Mesenteric fat pad (tissue), 1 donor: ENCODE results near the gene C5orf15. TPM values are rescaled to one million over a fixed set of nuclear protein-coding genes. Genes with fewer than 3 reads are reported as not detected.
"Not testable (repeated sequence)": the region's sequence is repeated elsewhere in the genome, so short reads cannot be mapped to it uniquely, and the experiment has no call there.

ENCODE experiments used
- DNase-seq: peaks from one replicate; pipeline ENCODE4 v3.0.0-alpha.2; 2020; ENCODE audit warnings: low spot score
- total RNA-seq: library from RNA; stranded (reverse); fragmentation: NEBNext Ultra II Directional; extraction: Animal tissue kit (Norgen Biotek cat#: 25700); gene quantifications from one replicate; pipeline ENCODE4 v1.2.1, GENCODE V29; 2021
- donor health status: DM: yes; HTN: yes; CAD: no.

Gene C5orf15
- total RNA-seq, 1 donor from 2014 or later: 29.7 TPM

DNA sequence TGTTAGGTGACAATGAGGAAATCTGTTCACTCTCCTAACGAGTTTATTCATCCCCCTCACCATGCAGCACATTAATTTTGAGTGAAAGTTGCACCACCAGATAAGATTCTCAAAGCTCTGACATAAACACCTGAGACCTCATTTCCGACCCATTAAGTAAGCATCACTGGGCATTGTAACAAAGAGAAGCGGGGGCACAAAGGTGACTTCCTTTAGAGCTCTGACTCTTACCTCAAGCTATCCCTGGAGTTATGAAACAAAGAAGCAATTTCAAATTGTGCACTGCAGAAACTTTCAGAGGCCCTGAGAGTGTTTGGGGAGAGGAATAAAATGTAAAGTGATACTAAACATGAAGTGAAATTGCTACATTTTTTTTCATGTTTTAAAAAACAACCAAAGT, 29.5 kb downstream of the C5orf15 start:
- DNase-seq: no peak

DNA sequence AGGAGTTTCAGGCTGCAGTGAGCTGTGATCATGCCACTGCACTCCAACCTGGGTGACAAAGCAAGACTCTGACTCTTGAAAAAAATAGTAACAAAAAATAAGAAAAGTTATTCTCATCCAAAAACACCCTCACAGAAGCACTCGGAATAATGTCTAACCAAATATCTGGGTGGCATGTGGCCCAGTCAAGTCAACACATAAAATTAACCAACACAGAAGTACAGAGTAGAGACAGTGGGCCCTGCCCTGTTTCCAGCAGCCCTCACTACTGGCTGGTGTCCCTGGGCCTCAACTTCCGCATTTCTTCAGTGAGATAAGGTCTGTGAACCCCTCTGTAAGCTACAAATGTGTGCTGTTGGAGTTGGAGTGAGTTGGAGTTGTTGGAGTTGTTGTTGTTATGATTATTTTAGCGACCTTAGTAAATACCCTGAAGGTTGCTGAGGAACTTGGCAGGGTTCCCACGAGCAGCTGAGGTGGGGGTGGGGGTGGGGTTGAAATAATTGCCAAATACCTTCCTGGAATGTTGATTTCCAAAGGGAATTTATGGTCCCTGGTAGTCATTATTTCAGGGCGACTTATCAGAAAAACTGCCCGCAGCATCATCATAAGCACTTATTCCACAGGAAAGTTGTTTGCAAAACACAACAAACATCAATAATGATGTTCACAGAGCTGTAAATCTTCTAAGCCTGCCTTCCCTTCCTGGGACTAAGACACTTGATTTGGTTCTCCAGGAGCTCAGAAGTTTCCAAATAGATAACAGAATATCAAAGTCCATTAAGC, 30.2 kb downstream of the C5orf15 start:
- DNase-seq: peak; percentile 30

DNA sequence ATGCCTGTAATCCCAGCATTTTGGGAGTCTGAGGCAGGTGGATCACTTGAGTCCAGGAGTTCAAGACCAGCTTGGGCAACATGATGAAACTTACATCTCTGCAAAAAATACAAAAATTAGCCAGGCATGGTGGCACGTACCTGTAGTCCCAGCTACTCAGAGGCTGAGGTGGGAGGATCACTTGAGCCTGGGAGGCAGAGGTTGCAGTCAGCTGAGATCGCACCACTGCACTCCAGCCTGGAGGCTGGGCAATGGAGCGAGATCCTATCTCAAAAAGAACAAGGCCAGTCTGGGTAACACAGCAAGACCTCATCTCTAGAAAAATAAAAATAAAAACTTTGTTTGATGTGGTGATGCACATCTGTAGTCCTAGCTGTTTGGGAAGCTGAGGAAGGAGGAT, 30.8 kb downstream of the C5orf15 start:
- peak; percentile 8 for DNase-seq

DNA sequence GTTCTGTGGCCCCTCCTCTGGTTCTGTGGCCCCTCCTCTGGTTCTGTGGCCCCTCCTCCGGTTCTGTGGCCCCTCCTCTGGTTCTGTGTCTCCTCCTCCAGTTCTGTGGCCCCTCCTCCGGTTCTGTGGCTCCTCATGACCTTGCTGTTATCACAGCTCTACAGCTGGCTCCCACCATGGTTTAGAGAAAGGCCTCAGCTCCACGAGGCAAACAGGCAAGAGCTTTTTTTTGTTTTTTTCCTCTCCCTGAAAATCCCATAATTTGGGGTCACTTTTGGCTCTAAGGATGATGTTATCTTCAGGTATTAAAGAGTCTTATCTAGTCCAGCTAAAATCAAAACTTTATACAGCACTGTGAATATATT, 31.8 kb downstream of the C5orf15 start:
- DNase-seq: no peak

DNA sequence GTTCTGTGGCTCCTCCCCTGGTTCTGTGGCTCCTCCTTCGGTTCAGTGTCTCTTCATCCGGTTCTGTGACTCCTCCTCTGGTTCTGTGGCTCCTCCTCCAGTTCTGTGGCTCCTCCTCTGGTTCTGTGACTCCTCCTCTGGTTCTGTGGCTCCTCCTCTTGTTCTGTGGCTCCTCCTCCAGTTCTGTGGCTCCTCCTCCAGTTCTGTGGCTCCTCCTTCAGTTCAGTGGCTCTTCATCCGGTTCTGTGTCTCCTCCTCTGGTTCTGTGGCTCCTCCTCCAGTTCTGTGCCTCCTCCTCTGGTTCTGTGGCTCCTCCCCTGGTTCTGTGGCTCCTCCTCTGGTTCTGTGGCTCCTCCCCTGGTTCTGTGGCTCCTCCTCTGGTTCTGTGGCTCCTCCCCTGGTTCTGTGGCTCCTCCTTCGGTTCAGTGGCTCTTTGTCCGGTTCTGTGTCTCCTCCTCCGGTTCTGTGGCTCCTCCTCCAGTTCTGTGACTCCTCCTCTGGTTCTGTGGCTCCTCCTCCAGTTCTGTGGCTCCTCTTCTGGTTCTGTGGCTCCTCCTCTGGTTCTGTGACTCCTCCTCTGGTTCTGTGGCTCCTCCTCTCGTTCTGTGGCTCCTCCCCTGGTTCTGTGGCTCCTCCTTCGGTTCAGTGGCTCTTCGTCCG, 32.3 kb downstream of the C5orf15 start:
- not testable (repeated sequence) for DNase-seq

DNA sequence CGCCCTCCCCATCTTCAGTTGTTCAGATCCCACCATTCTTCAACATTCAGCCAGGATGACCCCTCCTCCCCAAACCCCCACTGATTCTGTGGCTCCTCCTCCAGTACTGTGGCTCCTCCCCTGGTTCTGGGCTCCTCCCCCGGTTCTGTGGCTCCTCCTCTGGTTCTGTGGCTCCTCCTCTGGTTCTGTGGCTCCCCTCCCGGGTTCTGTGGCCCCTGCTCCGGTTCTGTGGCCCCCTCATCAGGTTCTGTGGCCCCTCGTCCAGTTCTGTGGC, 32.8 kb downstream of the C5orf15 start:
- DNase-seq: no peak

DNA sequence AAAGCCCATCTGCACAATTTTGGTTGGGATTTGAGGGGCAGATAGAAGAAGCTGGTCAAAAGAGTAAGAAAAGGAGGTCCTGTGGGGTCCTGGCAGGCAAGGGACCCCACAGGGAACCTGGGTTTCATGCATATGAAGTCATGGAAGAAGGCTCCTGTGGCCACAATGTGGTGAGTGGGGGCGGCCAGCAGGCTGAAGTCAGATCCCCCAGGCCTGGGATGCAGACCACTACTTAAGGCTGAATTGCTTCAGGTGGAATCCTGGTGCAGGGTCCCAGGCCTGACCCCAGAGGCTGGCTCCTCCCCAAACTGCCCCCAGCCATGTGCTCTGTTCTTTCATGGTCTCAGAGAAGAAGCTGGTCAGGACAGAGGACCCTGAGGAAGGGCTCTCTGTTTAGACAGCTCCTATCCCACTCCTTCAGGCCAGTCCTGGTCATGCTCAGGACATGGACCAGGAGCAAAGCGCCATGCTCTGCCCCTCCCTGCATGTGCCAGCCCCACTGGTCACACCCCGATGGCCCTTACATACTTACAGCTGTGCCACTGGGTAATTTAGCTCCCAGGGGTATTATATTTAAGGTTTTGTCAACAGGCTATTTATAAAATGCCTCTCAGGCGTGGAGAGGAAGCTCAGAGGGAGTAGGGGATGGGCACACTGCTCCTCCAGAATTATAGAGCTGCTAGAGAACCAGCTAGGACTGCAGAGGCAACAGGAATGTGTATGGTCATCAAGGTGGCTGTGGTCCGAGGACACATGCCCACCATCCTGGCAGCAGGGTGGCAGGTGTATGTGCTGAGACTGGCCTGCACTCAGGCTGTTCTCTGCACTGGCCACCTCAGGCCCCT, 33.4 kb downstream of the C5orf15 start:
- DNase-seq: no peak

DNA sequence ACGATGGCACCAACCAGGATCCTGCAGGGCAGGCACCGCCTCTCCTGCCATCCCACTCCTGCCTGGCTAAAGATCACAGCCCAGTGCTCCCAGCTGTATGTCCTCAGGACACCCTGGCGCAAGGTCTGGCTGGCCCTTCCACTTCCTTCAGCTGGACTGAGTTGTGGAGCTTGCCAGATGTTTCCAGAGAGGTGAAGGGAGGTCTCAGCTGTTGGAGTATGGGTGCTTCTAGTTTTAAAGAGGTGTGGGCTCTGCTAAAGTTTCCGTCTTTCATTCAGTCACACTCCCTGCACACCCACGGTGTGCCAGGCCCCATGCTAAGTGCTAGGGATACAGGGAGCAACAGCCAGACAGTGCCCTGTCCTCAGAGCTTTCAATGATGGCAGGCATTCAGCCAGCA, 34.1 kb downstream of the C5orf15 start:
- no peak for DNase-seq

DNA sequence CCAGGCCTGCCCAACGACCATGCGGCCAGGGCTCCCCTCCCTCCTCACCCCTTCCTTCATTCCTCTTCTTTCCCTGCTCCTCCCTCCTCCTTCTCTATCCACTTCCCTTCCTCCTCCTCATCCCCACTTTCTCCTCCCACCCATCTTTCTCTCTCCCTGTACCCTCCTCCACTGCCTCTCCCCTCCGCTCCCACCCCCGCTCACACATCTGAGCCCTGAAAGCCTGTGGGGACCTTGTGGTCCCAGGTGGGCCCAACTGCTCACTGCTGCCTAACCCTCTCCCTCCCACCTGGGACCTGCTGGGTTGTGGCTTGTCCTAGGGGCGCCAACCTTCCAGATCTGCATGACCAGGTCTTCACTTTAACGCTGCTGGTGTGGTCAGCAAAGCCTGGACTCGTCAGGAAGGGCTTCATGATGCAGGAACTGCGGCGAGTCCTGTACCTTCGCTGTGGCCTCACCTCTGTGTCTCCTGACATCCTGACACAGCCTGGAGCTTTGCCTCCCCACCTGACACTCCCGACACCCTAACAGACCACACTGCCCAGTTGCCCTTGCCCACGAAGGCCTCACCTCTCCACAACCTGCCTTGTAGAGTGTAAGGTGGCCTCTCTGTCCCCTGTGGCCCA, 34.6 kb downstream of the C5orf15 start:
- DNase-seq: no peak

DNA sequence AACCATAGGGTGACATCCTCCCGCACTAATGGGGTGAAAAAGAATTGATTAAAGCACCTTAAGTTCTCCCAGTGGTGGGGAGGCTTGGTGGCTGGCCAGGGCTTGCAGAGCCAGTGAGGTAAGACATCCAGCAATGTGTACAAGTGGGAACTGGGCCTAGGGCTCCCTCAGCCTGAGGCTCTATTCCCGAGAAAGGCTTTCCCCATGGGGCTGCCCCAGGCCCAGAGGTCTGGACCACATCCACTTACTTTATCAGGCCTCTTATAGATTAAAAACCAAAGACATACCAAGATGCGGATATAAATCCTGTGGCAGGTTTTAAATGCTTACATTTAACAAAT, 35.3 kb downstream of the C5orf15 start:
- no peak for DNase-seq

DNA sequence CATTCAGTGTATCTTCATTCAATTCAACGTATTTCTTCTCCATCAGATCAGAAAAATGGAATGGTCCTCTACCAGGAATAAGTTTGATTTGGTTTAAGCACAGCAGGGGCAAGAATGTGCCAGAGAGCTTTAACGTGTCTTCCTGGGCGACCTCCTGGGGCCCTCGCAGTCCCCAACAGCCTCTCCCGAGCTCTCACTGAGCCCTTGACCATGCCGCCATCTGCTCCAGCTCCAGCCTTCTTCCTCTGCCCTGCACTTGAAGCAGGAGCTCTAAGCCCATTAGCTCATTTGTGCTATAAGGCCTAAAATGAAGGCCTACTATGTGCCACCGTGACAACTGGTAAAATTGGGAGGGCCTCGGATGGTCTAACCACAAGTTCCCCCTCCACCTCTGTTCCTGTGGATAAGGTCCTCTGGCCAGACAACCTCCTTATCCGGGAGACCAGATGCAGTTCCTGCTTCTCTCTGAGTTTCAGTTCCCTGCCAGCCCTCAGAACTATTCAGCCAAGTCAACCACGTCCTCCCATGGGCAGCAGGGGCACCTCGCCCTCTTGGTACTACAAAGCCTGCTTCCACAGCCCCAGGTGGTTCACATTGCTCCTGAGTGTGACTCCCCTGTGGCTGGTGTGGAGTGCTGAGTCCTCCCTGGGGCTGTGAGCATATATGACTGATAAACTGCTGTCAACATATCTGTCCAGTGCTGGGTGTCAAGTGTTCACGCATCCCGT, 35.8 kb downstream of the C5orf15 start:
- no peak for DNase-seq

DNA sequence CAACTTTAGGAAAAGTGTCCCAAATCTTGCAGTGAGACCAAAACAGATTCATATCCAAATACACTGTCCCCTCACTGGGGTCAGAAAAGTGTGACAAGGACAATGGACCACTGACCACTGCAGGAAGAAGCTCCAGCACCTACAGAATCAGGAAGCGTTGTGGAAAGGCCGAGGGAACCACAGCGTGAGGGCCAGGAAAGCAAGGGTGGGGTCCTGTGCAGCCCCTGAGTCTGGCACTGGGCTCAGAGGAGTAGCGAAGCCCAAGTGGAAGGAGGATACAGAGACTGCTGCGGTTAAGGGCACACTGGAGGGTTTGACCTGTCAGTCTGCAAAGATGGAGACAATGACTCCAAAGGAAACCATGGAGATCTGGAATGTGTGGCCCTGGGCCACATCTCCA, 36.9 kb downstream of the C5orf15 start:
- DNase-seq: no peak

DNA sequence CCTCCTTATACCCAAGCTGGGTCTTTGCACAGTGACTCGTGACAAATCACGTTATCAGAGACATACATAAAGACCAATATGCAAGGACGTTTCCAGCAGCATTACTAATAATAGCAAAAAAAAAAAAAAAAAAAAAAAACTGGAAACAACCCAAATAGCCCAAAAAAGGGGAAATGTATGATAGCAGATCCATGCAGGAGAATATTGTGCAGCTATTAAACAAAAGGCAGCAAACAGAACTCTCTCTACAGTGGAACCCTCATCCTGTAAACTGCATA, 37.7 kb downstream of the C5orf15 start:
- no peak for DNase-seq

DNA sequence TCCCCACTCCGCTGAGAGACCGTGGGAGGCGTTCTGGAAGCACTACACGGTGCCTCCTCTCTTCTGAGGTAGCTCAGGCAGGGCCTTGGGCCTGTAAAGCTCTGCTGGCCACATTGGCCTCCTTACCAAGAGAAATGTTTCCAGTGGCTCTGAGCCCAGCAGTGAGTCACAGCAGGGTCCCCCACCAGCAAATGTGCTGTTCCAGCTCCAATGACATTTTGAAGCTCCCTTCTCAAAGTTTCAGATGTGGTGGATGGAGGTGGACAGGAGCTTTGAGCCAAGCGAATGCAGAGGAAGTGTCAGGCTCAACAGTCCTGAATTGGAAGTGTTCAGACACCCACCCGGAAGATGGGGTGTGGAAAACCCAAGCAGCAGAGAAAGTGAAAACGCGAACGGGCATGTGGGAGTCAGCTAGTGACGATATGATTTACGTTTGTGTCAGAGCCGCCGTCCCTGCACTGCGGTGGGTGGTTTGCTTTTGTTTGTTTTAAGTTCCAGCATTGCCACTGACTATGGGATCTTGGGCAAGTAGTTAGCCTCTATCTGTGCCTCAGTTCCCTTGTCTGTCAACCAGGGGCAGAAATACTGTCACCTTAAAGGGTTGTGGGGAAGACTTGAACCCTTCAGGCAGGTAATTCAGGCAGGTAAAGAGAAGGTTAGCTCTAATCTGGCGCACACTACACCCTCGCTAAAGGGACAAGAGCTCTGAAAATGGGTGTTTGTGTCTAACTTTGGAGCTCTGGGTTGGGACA, 38.2 kb downstream of the C5orf15 start:
- DNase-seq: no peak

DNA sequence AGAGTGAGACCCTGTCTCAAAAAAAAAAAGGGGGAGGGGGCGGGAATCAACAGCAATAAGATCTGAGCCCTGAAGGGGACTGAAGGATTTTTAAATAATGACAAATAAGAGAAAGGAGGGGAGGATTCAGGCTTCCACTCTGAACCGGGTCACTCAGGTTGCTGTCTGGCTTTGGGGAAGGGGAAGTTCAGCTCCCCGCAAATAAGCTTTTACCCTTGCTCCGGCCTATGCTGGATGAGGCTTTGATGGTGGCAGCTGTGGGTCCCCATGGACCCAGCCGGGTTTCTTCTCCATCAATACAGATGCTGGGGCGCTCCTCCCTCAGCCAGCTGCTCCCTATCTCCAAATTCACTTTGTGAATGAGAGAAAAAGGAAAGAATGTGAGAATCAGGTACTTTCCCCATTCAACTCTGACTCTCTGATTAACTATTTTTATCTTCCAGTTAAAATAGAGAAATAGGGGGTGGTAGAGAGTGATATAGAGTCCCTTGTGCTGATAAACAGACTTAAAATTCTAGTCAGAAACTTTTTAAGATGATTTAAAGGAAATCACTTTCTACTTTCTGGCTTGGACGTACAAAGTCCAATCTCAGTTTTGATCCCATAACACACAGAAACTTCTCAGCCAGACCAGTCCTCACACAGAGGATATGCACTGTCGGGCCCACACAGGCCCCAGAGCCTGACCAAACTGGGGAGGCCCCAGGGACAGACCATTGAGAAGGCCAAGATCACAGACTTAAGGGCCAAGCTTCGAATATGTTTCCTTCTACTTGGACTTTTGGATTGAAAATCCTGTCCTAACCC, 39.6 kb downstream of the C5orf15 start:
- no peak for DNase-seq

DNA sequence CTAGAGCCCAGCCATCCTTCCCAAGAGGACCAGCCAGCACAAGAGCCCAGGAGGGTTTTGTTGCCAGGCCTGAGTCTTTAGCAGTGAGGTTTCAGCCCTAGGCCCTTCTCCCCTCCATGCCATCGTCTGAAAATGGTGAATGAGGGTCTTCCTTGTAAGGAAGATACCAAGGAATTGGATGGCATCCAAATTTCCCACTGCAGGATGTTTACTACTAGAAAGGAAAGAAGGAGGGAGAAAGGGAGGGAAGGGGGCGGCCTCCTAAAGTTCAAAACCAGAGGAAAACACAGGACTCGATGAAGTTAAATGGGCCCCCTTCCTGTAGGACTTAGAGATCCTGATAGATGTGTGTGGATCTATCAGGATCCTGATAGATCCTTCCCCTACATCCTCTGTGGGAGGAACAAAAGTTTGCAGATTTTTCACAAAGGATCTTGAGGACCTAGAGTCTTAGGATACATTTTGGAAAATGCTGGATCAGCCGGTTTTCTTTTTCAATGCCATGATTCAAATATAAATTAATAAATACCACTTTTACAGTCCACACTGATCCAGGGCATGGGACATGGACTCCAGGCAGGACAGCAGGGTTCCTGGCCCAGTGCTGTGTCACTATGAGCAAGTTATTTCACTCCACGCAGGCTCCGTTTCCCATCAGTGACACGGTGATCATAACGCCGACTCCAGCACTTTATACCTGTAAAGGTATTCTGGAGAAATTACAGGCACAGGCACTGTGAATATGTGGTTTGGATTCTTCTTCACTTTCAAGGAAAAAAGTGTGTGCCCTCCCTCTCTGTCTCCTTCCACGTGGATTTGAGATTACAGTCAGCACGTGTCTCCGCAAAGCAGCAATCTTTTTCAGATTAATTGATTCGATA, 40.9 kb downstream of the C5orf15 start:
- DNase-seq: no peak

DNA sequence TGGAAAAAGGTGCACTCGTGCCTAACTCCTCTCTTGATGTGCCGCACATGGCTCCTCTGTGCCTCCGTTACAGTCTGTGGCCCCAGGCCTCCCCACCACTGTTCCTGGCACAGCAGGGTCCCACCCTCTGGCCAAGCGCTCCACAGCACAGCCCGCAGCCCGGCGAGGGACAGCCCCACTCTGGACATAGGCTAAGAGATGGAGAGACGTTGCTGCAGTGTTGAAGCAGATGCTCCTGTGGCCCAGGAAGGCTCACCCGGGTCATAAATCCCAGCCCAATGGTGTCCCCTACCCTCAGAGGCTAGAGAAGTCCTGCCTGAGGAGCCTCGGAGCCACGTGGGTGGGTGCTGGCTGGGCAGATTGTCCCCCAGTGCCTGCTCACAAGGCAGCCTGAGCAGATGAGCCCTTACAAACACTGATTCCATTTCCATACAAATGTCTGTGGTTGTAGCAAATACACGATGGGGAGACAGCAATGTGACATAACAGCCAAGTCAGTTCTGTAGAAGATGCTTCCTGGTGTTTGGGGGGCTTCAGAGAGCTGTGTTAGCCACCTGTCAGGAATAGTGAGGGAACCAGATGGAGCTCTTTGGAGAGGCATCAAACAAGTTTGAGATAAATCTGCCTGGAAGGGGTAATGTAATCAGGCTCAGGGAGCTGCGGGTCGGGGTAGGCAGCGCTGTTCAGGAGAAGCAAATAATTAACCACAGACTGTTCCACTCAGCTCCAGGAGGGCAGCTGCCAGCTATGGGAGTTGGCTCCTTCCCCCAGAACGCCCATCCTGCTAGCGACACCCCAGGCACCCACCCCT, 41.7 kb downstream of the C5orf15 start:
- no peak for DNase-seq

DNA sequence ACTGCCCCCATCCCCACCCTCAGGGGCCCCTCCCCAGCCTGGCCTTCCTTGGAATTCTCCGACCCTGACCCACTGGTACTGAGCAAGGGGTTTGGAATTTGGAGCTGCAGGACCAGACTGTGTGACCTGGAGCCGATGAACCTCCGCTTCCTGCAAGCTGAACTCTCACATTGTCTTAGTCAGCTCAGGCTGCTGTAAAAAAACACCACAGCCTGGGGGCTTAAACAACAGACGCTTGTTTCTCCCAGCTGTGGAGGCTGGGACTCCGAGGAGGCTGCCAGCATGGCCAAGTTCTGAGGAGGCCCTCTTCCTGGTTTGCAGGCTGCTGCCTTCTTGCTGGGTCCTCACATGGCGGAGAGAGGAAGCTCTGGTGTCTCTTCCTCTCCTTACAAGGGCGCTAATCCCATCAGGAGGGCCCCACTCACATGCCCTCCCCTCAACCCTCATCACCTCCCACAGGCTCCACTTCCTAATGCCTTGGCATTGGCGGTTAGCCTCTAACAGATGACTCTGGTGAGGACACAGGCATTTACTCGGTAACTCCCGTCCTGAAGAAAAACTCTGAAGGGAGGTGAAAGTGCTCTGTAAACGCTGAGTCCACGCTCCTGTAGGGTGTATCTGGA, 42.4 kb downstream of the C5orf15 start:
- DNase-seq: no peak
